ENCODE measurements around the gene ATRIP.

- TF ChIP-seq POLR2A (IDR thresholded peaks at IDR 0.05) (no peak), CTCF (IDR thresholded peaks at IDR 0.05) (no peak), POLR2AphosphoS5 (IDR thresholded peaks at IDR 0.05) (no peak)
Measured at GRCh38 chr3:48419597-48419996, 26.9 kb upstream of the ATRIP start.

All from stomach (tissue), 4 donors.